ENCODE measurements around the gene ZG16. TPM values are rescaled to one million over a fixed set of nuclear protein-coding genes. Genes with fewer than 3 reads are reported as not detected.

Gene ZG16
- total RNA-seq, 6 experiments from 2014 or later, result 0.06 to 3.1 (median 1.1) TPM

DNA sequence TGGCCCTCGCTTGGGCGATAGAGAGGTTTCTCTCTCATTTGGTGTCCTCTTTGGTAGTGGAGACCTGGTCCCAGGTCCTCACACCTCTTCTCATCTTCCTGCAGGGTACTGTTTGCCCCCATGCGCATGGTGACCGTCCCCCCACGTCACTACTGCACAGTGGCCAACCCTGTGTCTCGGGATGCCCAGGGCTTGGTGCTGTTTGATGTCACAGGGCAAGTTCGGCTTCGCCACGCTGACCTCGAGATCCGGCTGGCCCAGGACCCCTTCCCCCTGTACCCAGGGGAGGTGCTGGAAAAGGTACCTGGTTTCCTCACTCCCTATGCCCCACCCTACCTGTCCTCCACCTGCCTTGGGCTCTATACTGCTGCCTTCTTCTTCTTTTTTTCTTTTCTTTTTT, 52.7 kb downstream of the ZG16 start:
- intact Hi-C loops (cut with DNase I), result no loop called here
- ATAC-seq (no peak), DNase-seq (no peak)
- TF ChIP-seq, protein P1, sequence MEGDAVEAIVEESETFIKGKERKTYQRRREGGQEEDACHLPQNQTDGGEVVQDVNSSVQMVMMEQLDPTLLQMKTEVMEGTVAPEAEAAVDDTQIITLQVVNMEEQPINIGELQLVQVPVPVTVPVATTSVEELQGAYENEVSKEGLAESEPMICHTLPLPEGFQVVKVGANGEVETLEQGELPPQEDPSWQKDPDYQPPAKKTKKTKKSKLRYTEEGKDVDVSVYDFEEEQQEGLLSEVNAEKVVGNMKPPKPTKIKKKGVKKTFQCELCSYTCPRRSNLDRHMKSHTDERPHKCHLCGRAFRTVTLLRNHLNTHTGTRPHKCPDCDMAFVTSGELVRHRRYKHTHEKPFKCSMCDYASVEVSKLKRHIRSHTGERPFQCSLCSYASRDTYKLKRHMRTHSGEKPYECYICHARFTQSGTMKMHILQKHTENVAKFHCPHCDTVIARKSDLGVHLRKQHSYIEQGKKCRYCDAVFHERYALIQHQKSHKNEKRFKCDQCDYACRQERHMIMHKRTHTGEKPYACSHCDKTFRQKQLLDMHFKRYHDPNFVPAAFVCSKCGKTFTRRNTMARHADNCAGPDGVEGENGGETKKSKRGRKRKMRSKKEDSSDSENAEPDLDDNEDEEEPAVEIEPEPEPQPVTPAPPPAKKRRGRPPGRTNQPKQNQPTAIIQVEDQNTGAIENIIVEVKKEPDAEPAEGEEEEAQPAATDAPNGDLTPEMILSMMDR (IDR thresholded peaks at IDR 0.05), result no peak
- TF ChIP-seq POLR2A (IDR thresholded peaks at IDR 0.05), result no peak
- peaks cover 0 to 25% (median 5%) of the 10 kb centered on the region in 4 donors for H3K4me1 ChIP-seq
- H3K36me3 ChIP-seq, result peaks cover 9 to 28% (median 20%) of the 10 kb centered on the region in 4 donors
- no peak overlapping the region for H3K4me3 ChIP-seq
- WGBS (ENCODE audit: insufficient coverage, low coverage, low lambda C conversion rate, missing lambda C conversion rate), result no CpG with 5 or more reads among the region's 11 CpGs
- no peaks in the 10 kb centered on the region for H3K9me3 ChIP-seq
- H3K27me3 ChIP-seq, result no peaks in the 10 kb centered on the region
- peak overlapping the region in 1 of 3 donors; percentile 59 for H3K27ac ChIP-seq

DNA sequence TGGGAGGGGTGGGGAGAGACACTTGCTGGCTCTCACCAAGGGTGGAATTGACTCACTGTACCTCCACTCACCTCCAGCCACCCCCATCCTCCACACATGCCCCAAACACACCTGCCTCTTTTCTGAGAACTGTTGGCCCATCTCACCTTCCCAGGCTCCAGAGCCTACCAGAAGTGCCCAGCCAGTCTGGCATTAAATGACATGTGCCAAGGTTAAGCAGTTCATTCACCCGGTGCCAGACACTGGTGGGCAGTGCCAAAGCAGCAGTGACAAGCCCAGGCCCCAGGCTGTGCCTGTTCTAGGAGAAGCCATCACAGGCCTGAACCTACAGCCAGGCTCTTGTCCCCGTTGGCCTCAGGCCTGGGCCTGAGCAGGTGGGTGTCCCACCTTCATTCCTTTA, 53.4 kb downstream of the ZG16 start:
- peaks cover 9 to 32% (median 22%) of the 10 kb centered on the region in 4 donors for H3K36me3 ChIP-seq
- H3K4me1 ChIP-seq, result peaks cover 0 to 25% (median 5%) of the 10 kb centered on the region in 4 donors
- peak overlapping the region in 1 of 3 donors; percentile 59 for H3K27ac ChIP-seq
- intact Hi-C loops (cut with DNase I), result no loop called here
- no peaks in the 10 kb centered on the region for H3K9me3 ChIP-seq
- no peak for TF ChIP-seq POLR2A (IDR thresholded peaks at IDR 0.05)
- TF ChIP-seq, protein P1 (IDR thresholded peaks at IDR 0.05), result no peak
- no peaks in the 10 kb centered on the region for H3K27me3 ChIP-seq
- WGBS (ENCODE audit: insufficient coverage, low coverage, low lambda C conversion rate, missing lambda C conversion rate), result 60% methylated on average over 1 of the region's 2 CpGs
- H3K4me3 ChIP-seq, result no peak overlapping the region
- peak in 1 of 3 donors; percentile 78 for DNase-seq
- ATAC-seq, result peak; percentile 43 to 90 (median 60)

Small RNA genes within 50 kb of the gene (small RNA-seq; reads per million reads assigned to genes)
- gene AC009133.6 (0 reads per million in 2 experiments), gene AC120114.4 (0 reads per million in 2 experiments)

Other genes starting within 250 kb of the ZG16 start
- gene SPN, start 115.0 kb upstream of the ZG16 start, total RNA-seq, result 1 to 10 TPM in 4 of 6 experiments, under 1 TPM in 2; 0.60 to 3.3 (median 1.4) TPM
- 100 to 1,000 TPM in 5 of 6 experiments, 10 to 100 TPM in 1; 95.2 to 154 (median 128) TPM for gene QPRT, start 99.1 kb upstream of the ZG16 start, total RNA-seq
- 1 to 10 TPM in 1 of 6 experiments, under 1 TPM in 5; 0.40 to 1.2 (median 0.66) TPM for gene C16orf54, start 32.3 kb upstream of the ZG16 start, total RNA-seq
- gene KIF22, start 12.5 kb downstream of the ZG16 start, total RNA-seq, result 10 to 100 TPM in 5 of 6 experiments, 1 to 10 TPM in 1; 9.8 to 27.1 (median 24.7) TPM
- 100 to 1,000 TPM in 1 of 6 experiments, 10 to 100 TPM in 5; 42.9 to 106 (median 60.7) TPM for gene MAZ, start 28.3 kb downstream of the ZG16 start, total RNA-seq
- gene PRRT2, start 33.9 kb downstream of the ZG16 start, total RNA-seq, result under 1 TPM in 4 of 6 experiments, not detected in 2; 0.15 to 0.98 (median 0.51) TPM
- 10 to 100 TPM in 5 of 6 experiments, 1 to 10 TPM in 1; 8.5 to 26.1 (median 11.5) TPM for gene PAGR1, start 37.9 kb downstream of the ZG16 start, total RNA-seq
- gene MVP, start 42.2 kb downstream of the ZG16 start, total RNA-seq, result 100 to 1,000 TPM in 2 of 6 experiments, 10 to 100 TPM in 4; 37.4 to 112 (median 77.8) TPM
- gene CDIPT, start 85.0 kb downstream of the ZG16 start, total RNA-seq, result 10 to 100 TPM; 35.1 to 96.6 (median 58.2) TPM
- under 1 TPM; 0.15 to 0.56 (median 0.32) TPM for gene SEZ6L2, start 121.3 kb downstream of the ZG16 start, total RNA-seq
- under 1 TPM in 2 of 6 experiments, not detected in 4; 0.38 to 0.50 TPM for gene ASPHD1, start 122.2 kb downstream of the ZG16 start, total RNA-seq
- 10 to 100 TPM in 1 of 6 experiments, 1 to 10 TPM in 5; 5.4 to 13.5 (median 7.2) TPM for gene KCTD13, start 148.0 kb downstream of the ZG16 start, total RNA-seq
- 10 to 100 TPM; 49.9 to 75.9 (median 57.1) TPM for gene TMEM219, start 183.8 kb downstream of the ZG16 start, total RNA-seq
- gene TAOK2, start 195.6 kb downstream of the ZG16 start, total RNA-seq, result 10 to 100 TPM; 15.8 to 19.6 (median 17.2) TPM
- 10 to 100 TPM in 2 of 6 experiments, 1 to 10 TPM in 4; 5.2 to 12.9 (median 9.0) TPM for gene HIRIP3, start 217.4 kb downstream of the ZG16 start, total RNA-seq
- 10 to 100 TPM; 22.3 to 45.8 (median 33.2) TPM for gene INO80E, start 218.0 kb downstream of the ZG16 start, total RNA-seq
- under 1 TPM in 3 of 6 experiments, not detected in 3; 0.16 to 0.66 (median 0.33) TPM for gene DOC2A, start 232.8 kb downstream of the ZG16 start, total RNA-seq
- gene C16orf92, start 244.9 kb downstream of the ZG16 start, total RNA-seq, result not detected

All from right lobe of liver (tissue), 6 donors.